Medulla oblongata (tissue), 1 donor: ENCODE data around the gene GHR.
A peak's percentile ranks its signal among the peaks of the same experiment; 100 is the strongest.
"Not testable (repeated sequence)": the region's sequence is repeated elsewhere in the genome, so short reads cannot be mapped to it uniquely, and the experiment has no call there.

Experiments used
- DNase-seq: peaks from one replicate; pipeline ENCODE4 v3.0.0-alpha.2; 2015; ENCODE audit errors: extremely low spot score

The GHR gene

DNA sequence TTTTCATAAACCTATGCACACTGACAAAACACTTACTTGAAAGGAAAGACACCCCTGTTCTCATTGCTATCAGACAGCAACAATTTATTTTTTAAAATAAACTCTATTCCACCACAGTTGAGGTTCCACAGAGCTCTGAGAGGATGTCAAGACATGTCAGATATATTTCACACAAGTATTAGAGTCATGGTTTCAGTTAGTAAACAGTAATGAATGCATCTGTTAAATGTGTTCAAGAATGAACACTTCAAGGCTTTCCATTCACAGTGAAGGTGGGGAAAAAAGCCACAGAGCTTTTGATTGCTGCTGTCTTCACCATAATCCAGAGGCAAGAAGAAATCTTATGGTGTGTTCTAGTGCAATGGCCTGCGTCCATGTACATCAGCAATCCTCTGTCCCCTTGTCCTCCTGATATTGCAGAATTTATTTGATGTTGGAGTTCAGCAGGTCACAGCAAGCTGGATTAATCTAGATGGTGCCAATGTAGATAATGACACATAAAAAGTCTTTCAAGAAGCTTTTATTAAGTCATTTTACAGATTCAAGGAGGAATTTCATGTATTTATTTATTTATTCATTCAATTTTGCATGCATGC, 146.8 kb downstream of the GHR start:
- no peak for DNase-seq

DNA sequence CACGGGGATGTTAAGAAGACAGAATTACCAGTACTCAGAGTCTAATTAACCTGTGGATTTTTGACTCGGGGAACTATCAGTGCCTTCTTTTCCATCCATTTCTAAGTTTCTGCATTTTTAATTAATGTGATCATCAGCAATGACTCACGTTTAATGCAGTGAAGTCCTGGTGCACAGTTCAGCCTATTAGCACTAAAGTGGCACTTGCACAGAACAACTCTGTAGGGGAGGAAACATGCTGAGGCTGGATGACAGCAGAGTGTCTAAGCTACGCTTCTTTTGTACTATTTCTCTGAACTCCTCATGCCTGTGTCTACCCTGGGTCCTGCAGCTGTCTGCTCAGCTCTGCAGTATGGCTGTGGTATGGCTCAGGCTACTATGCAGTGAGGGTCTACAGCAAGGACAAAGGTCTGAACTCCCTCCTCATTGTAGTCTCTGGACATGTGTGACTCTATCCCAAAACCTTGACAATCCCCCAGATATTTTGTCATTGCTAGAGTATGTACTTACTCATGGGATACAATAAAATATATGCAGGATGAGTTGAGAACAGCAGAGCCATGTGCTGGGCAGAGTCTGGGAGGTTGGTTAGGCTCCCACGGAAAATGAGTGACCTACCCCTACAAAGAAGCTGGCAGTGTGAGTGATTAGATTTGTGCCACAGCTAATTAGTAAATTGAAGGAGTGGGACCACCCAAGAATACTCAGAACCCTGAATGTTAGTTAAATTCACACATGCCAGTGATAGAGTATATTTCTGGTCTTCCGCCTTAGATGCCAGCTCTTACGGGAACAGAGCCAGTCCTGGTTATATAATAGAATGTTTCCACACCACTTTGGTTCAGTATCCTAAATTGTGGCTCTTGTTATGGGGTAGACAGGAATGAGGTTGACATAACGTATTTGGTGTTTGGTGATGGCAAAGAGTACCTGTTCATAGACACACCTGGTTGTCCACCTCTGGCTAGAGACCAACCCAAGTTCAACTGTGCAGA, 148.0 kb downstream of the GHR start:
- DNase-seq: no peak

DNA sequence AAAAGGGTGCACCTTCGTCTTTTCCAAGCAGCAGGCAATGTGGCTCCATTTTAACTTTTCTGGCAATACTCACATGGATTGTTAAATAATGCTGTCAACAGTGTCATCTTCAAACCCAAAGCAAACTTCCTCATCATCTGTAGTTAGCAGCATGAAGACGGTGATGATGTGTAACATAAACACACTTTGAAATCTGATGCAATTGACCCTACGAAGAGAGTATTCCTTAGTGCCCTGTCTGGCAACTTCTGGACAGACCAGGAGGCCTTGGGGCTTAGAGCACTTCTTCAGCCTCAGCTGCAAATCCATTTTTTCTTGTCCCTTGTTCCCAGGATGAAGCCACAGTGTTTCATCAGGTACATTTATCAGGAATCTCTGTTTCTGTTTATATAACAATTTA, 149.1 kb downstream of the GHR start:
- DNase-seq: no peak

DNA sequence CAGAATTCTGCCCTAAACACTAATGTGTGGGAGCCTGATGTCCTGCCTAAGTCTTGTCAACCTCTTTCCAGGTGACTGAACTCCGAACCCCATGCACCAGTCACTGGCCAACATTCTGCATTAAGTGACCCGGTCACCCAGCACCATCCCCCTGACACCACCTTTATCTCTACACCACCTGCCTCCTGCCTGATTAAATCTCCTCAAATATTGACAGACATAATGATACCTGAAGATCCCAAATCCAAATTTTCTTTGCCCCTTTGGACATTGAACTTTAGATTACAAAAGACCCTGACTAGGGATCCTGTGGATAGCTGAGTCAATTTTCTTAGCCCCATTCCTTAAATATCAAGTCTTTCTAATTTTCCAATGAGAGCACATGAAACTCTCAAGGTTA, 150.1 kb downstream of the GHR start:
- no peak for DNase-seq

DNA sequence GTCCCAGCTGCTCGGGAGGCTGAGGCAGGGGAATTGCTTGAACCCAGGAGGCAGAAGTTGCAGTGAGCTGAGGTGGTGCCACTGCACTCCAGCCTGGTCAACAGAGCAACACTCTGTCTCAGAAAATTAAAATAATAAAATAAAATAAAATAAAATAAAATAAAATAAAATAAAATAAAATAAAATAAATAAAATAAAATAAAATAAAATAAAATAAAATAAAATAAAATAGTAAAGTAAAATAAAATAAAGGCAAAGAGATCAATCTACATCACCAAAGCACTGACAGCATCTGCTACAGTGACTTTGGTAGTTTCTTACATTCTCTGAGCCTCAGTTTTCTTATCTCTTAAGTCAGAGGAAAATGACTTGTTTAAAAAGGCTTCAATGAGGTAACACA, 152.7 kb downstream of the GHR start:
- not testable (repeated sequence) for DNase-seq

DNA sequence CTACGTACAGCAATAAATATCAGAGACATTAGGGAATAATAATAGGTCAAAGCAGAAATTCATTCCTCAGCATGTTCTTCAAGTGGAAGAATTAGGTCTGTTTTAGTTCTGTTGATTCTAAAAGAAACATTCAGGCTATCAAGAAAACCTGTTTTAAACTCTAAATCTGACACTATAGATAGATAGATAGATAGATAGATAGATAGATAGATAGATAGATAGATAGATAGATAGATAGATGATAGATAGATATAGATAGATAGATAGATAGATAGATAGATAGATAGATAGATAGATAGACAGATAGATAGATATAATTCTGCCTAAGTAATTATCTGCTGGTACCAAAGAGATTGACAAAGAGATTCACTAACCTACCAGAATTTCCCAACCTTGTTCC, 155.7 kb downstream of the GHR start:
- DNase-seq: not testable (repeated sequence)

DNA sequence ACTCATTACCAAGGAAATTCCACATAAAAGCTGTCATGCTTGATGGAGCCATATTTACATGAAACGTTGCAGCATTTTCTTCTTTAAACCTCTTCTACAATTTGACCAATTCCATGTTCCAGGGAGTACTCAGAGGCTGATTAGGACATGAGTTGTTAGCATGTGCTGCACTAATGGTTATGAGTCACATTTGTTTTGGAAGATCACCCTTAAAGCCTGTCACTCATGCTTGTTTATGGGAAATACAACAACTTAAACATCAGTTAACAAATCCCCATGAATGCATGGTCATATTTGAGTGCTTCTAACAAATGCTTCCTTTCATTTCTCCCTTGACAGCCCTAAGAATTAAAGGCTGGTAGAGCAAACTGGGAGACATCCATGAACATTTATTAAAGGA, 156.1 kb downstream of the GHR start:
- DNase-seq: no peak

DNA sequence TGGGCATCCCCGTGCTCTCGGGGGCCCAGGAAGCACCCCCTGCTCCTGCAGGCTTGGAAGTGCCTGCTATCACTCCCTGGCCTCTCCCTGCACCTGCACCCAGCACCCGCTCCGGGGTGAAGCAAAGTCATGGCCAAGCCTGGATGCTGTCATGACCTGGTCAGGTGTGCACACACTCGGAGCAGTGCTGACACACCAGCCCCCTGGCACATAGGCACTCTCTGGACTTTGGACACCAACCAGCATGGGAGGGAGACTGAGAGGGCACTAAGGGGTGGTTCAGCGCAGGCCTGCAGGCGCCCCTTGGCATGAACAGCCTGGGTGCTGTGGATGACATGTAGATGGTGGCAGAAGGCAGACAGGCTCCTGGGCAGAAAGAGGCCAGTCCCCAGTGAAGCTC, 158.6 kb downstream of the GHR start:
- no peak for DNase-seq

DNA sequence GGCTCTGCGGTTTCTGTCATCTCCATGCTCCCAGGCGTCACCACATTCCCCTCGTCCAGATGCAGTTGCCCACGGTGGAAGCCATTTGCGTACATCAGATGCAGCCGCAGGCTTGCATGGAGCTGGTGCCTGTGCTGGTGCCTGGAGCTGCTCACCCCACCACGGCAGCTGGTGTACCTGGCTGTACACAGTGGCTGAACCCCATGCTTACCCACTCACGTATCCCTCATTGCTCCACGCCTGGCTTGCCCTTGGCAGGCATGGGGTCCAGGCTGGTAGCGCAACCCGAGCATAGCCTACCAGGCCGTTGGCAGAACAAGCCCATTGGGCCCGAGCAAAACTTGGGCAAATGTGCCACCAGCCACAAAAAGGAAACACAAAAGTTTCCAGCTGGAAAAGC, 159.5 kb downstream of the GHR start:
- no peak for DNase-seq

DNA sequence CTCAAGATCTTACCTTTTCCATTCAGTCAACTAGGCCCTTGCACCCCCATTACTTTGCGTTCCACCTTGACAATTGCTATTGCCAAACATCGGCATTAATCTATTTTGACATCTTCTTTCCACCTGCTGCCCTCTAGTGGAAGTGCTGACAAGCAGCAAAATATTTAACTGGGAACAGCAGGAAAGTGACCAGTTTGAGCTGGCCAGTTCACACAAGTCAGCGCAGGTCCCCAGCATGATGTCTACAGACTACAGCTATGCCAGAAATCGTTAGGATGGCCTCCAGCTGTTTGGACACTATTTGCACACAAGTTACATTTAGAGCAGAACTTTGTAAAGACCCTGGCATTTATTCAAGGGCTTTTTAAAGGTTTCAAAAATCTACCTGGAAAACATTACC, 160.1 kb downstream of the GHR start:
- peak; percentile 63 for DNase-seq

DNA sequence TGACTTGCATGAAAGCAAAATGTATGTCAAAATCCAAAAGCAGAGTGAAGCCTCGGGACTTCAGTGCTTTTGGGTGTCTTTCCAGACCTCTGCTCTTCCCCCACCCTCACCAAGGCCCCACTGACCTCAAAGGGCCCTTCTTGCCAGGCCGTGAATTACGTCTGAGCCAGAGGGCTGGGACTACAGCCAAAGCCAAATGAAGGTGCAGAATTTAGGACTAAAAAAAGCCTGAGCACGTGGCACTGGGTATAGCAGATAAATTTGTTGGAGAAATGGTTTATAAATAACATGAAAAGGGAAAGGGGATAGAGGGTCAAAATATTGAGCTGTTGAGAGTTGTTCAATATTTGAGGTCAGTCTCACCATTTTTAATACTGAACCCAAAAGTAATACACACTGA, 163.4 kb downstream of the GHR start:
- peak; percentile 37 for DNase-seq

DNA sequence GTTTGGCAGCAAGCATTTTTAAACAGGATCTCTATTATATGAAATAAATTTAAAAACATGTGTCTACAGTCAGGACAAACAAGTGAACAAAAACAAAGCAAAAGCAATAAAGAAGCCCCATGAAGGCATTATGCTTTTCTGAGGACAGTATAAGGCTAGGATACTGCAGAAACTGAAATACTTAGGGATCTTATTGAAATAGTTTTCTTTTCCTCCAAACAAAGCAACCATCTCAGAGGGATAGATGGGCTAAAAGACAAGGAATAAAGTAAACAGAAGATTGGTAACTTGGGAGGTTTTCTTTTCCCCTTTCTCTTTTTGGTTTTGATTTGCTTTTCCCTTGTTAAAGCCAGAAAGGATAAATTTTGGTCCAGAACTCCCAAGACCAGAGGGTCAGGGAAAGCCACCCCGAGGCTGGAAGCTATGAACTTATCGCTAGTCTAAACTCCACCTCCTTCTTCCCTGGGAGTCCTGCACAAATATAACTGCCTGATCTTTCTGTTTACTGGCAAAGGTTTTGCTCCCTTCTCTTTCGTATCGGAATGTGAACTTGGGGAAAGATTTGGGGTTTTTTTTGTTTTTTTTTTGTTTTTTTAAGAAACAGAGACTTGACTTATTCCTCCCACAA, 164.0 kb downstream of the GHR start:
- no peak for DNase-seq

DNA sequence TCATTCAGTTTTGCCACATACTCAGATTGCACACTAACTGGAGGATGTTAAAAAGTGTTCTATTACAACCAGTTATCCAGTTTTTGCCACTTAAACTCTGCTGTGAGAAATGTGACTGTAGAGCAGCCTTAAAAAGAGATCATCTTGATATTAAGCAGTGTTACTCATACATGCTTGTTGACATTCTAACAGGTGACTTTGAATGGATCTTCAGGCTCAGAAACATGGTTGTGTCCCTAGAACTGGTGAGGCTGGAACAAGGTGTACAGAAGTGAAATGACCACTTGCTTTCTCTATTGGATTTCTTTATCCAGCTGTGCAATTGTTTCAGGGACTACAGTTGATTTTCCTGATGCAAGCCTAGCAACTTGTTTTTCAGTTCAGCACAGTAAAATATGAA, 167.3 kb downstream of the GHR start:
- no peak for DNase-seq

DNA sequence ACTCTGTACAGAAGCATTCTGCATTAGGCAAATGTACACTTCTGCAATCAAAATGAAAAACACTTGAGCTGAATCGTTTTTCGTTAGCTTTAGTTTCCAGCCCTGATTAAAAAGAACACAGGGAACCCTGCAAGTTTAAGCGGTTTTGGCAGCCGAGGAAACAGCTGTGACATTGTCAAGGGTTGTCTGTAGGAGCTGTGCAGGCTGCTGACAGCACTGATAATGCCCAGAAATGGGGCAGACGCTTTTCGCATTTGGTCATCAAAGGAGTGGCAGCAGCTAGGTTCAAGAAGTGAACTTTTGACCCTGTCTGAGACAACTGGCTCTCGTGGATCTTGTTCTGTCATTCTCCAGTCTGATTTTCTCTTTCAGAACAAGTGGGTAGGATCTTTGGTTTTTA, 167.8 kb downstream of the GHR start:
- peak; percentile 15 for DNase-seq

DNA sequence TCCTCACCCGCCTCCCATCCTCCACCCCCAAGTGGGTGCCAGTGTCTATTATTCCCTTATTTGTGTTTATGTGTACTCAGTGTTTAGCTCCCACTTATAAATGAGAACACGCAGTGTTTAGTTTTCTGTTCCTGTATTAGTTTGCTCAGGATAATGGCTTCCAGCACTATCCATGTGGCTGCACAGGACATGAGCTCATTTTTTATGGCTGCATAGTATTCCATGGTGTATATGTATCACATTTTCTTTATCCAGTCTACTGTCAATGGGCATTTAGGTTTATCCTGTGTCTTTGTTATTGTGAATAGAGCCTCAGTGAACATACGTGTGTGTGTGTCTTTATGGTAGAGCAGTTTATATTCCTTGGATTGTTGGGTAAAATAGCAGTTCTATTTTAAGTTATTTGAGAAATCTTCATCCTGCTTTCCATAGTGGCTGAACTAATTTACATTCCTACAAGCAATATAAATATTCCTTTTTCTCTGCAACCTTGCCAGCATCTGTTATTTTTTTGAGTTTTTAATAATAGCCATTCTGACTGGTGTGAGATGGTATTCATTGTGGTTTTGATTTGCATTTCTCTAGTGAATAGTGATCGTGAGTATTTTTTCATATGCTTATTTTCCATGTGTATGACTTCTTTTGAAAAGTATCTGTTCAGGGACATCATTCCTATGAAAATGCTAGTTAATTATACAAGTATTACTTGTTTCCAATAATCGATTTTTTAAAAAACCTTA, 169.3 kb downstream of the GHR start:
- DNase-seq: no peak

DNA sequence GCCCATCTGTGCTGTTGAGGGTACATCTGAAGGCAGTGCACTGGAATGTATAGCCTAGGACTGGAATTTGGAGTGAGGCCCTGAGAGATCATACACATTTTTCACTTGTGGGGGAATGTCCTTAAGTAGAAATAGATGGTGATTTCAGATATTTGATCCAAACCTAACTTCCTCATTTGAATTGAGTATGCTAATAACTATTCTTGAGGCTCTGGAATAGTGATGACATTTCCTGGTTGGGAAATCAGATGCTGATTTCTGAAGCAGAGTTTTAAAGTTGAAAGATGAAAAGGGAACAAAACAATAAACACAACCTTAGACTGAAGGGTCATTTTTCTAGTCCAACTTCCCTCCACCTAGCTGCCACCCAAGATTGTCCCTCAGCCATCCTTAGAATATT, 170.4 kb downstream of the GHR start:
- no peak for DNase-seq

DNA sequence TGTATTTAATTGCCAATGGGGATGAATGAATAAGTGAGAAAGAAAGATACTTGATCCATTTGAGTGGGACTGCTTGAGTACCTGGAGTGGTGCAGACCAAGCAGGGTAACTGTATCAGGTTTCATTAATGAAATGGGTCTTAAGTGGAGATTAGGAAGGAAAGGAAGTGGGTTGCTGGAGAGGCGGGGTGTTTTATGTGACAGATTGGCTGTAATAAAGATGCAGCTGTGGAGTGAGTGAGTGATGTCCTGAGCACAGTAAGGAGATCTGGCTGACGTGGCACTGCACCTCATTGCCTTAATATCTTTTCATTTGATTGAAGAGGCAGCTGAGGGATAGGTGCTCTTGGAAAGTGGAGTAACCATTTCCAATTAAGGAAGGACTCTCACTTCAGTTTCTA, 172.4 kb downstream of the GHR start:
- no peak for DNase-seq

DNA sequence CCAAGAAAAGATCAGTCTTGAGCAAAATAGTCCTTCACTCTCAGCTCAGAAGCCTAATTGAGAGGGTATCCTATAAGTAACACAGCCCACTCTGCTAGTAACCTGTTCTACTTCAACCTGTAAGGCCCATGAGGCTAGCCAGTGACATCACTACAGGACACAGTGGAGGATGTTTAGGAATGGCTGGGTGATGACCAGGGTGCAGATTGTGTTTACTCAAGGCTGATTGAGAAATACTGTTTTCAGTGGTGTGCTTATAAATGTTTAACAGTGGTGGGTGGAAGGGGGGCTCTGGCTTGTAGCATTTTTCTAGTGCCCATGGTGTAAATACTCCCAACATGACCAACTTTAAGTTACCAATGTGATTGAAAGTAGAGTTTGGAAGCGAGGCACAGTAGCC, 173.6 kb downstream of the GHR start:
- DNase-seq: no peak

DNA sequence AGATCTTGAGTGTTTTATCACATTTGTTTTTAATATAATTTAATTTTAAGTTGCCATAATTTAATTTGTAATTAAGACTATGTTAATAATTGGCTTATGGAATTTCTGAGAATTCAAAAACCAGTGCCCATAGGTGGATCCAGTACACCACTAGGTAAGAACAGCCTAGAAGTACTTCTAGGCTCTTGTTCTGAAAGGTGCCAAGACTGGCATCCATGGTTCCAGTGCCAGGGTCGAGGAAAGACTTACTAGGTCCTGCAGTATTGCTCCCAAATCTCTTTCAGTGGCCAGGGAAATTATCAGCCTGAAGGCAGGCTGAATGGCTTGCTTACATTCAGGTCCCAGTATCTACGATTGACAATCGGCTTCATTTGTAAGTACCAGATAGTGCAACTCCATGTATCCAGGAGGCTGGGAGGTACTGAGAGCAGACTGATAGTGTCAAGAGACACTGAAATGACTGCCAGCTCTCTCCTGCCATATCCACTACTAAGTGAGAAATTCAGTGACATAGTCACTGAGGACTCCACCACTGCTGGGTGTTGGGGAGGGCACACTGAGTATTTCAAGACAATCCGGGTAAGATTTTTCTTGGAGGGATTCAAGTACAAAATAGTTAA, 174.2 kb downstream of the GHR start:
- no peak for DNase-seq

DNA sequence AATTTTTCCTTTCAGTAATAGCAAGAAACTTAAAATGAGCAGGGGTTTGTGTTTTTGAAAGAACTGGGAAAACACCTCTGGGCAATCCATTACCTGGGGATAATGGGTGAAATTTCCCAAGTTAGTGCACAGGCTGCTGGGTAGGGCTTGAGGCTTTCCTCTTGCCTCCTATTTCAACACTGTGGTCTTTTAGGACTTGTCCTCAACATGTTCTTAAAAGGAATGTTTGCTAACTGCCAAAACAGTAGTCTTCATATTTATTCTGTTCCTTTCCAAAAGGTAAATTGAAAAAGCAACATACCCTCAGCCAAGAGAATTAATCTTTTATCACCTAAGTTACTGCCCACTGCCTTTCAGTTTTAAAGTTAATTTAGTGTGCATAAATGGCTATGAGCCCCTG, 175.1 kb downstream of the GHR start:
- no peak for DNase-seq

DNA sequence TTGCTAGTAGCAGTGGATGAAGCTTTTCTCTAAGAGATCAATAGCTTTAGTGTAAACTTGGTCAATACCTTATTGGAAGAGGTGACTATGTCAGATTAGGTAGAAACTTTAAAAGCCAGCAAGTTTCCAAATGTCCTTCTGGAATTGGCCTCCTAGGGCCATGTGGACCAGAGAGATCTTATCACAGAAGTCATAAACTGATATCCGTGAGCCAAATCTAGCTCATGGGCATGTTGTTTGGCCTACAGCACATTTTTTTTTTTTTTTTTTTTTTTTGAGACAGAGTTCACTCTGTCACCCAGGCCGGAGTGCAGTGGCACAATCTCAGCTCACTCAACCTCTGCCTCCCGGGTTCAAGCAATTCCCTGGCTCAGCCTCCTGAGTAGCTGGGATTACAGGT, 175.9 kb downstream of the GHR start:
- no peak for DNase-seq

DNA sequence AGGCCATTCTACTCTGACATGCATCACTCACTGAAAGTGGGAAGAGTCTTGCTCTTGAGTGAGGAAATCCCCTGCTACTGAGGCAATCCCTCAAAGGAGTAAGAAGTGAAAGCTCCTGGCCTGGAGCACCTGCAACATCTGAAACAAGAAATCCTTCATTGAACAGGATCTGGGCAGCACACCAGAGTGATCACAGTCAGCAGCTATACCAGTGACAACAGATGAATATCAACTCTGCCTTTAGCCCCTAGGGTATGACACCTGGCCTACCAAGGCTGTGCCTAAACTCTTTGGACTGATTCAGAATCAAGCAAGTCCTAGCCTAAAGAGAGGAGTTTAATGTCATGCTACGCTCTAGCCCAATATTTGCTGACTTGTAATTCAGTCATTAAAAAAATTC, 177.2 kb downstream of the GHR start:
- DNase-seq: no peak
